K562 (cell line): ENCODE data around the gene DTWD2. TPM values are rescaled to one million over a fixed set of nuclear protein-coding genes. Genes with fewer than 3 reads are reported as not detected.

ENCODE experiments used
- ATAC-seq: fragments of 200-7000 bp; cut with Tn5 transposase; 3 replicates; pipeline ENCODE4 v1.9.1; 2020; ENCODE audit warnings: moderate library complexity
- BruUV-seq: library from RNA; stranded (reverse); fragments of 400-500 nt; replicated peaks from 2 replicates; lab custom pipeline; 2021; lab: Mats Ljungman, UMichigan
- CTCF ChIA-PET: fragments of 300-600 bp; formaldehyde crosslinking; extraction: SDS; loops from one replicate; lab custom pipeline; 2021; ENCODE audit warnings: low intra/inter-chr PET ratio; lab: Yijun Ruan, JAX
- POLR2A ChIA-PET: fragments of 300-600, 350-650 bp; sonication (Branson Sonifier 250); formaldehyde crosslinking; extraction: SDS; loops from one replicate; lab custom pipeline; 2021; ENCODE audit warnings: antibody characterized with exemption, inconsistent platforms; lab: Yijun Ruan, JAX
- DNase-seq, 4 experiments: peaks; one replicate each; pipeline versions ENCODE4 v3.0.0 to v3.0.0-alpha.2; 2011 to 2018; ENCODE audit warnings: low spot score in 3 of 4, mixed read lengths in 3 of 4; ENCODE audit errors: extremely low read depth in 1 of 4
- FAIRE-seq: peaks from 2 replicates; lab custom pipeline; 2011; peaks lifted over from hg19 to GRCh38; lab: Jason Lieb, UNC
- H2AFZ ChIP-seq: 2 replicates; pipeline ENCODE4 v1.6.0; 2011; ENCODE audit warnings: low read depth, low read length, control low read depth, inconsistent platforms
- H3K27ac ChIP-seq: fragments of 200-600 bp; 3 replicates; pipeline ENCODE4 v1.8.0; 2011; ENCODE audit warnings: low read depth, mild to moderate bottlenecking, control low read depth, inconsistent platforms, low read length, moderate library complexity, mixed read lengths; ENCODE audit errors: extremely low read depth
- H3K27me3 ChIP-seq, 2 experiments: fragments of 300-600 bp in 1 of 2; 2 replicates in 1 of 2; 3 replicates in 1 of 2; pipeline versions ENCODE4 v1.6.0 to v1.8.0; 2011; ENCODE audit warnings: inconsistent platforms in 2 of 2, low read length in 2 of 2, mild to moderate bottlenecking in 1 of 2, mixed read lengths in 1 of 2, moderate library complexity in 1 of 2; ENCODE audit not compliant: control insufficient read depth in 2 of 2, insufficient read depth in 2 of 2
- H3K36me3 ChIP-seq: fragments of 300-600 bp; 3 replicates; pipeline ENCODE4 v1.8.0; 2011; ENCODE audit warnings: mild to moderate bottlenecking, low read length, inconsistent platforms; ENCODE audit not compliant: control insufficient read depth, insufficient read depth
- H3K4me1 ChIP-seq, 2 experiments: fragments of 200-600 bp in 1 of 2; replicated peaks in 1 of 2; 2 replicates in 1 of 2; 3 replicates in 1 of 2; pipeline versions ENCODE4 v1.5.1 to v1.8.0; 2011; ENCODE audit warnings: inconsistent platforms in 2 of 2, low read length in 2 of 2, mild to moderate bottlenecking in 1 of 2, mixed read lengths in 1 of 2, moderate library complexity in 1 of 2; ENCODE audit not compliant: control insufficient read depth in 2 of 2, insufficient read depth in 2 of 2
- H3K4me2 ChIP-seq: 2 replicates; pipeline ENCODE4 v1.6.1; 2011; ENCODE audit warnings: low read length, control low read depth, inconsistent platforms, mixed read lengths; ENCODE audit not compliant: insufficient read depth
- H3K4me3 ChIP-seq: fragments of 200-600 bp; sonication (generic), shearing (Covaris generic); 2 replicates; pipeline ENCODE4 v1.5.1; 2016; ENCODE audit warnings: control low read depth, inconsistent platforms
- H3K79me2 ChIP-seq: fragments of 200-600 bp; 3 replicates; pipeline ENCODE4 v1.8.0; 2011; ENCODE audit warnings: low read length, inconsistent platforms; ENCODE audit not compliant: control insufficient read depth, insufficient read depth
- H3K9ac ChIP-seq, 2 experiments: 2 replicates each; pipeline versions ENCODE4 v1.6.0 to v1.6.1; 2011; ENCODE audit warnings: low read depth in 2 of 2, low read length in 2 of 2, control low read depth in 1 of 2, inconsistent platforms in 1 of 2, mild to moderate bottlenecking in 1 of 2, mixed read lengths in 1 of 2; ENCODE audit not compliant: insufficient read depth in 1 of 2
- H3K9me1 ChIP-seq: one replicate; pipeline ENCODE4 v1.6.0; 2011; ENCODE audit warnings: inconsistent platforms, mild to moderate bottlenecking, low read length, moderate library complexity; ENCODE audit not compliant: control insufficient read depth, insufficient read depth
- H3K9me3 ChIP-seq: replicated peaks from 2 replicates; pipeline ENCODE4 v1.5.1; 2011; ENCODE audit warnings: low read depth, low read length, inconsistent platforms; ENCODE audit not compliant: control insufficient read depth, insufficient read depth
- H4K20me1 ChIP-seq: replicated peaks from 2 replicates; pipeline ENCODE4 v1.6.1; 2011; ENCODE audit warnings: low read length, inconsistent platforms, mixed read lengths; ENCODE audit not compliant: control insufficient read depth, insufficient read depth
- C11orf30 ChIP-seq: fragments of 450-650 bp; IDR thresholded peaks from 2 replicates; pipeline ENCODE4 v1.6.1; 2016; ENCODE audit warnings: low read depth, mild to moderate bottlenecking
- CHD2 ChIP-seq: IDR thresholded peaks from 2 replicates; pipeline ENCODE4 v1.6.1; 2011; ENCODE audit warnings: low read depth, low read length
- ESRRA ChIP-seq: fragments of 450-650 bp; IDR thresholded peaks from 2 replicates; pipeline ENCODE4 v1.6.1; 2014; ENCODE audit warnings: low read depth, mild to moderate bottlenecking, moderate library complexity, borderline replicate concordance
- SREBF2 ChIP-seq: sonication (generic); formaldehyde crosslinking; IDR thresholded peaks from 2 replicates; pipeline ENCODE4 v1.4.0; 2020; ENCODE audit warnings: mild to moderate bottlenecking, missing genetic modification reagents
- TCF3 ChIP-seq: sonication (generic); formaldehyde crosslinking; IDR thresholded peaks from 2 replicates; pipeline ENCODE4 v1.4.0; 2020; ENCODE audit warnings: mild to moderate bottlenecking, missing genetic modification reagents
- ZBTB5 ChIP-seq: fragments of 450-650 bp; IDR thresholded peaks from 2 replicates; pipeline ENCODE4 v1.6.1; 2017; ENCODE audit warnings: antibody characterized with exemption
- ZNF316 ChIP-seq: fragments of 450-650 bp; IDR thresholded peaks from 2 replicates; pipeline ENCODE4 v1.6.1; 2016
- ZNF764 ChIP-seq: fragments of 250-450 bp; sonication (Bioruptor Pico); IDR thresholded peaks from 2 replicates; pipeline ENCODE4 v1.4.0; 2020; ENCODE audit warnings: low read depth, mild to moderate bottlenecking, moderate library complexity
- WGBS: fragments of 100-300 bp; shearing (Covaris generic); methylation state at CpG from one replicate; pipeline ENCODE4 v1.1.6; 2016; ENCODE audit warnings: low coverage, mixed read lengths; ENCODE audit not compliant: insufficient coverage; ENCODE audit errors: missing lambda C conversion rate; 5-methylcytosine and 5-hydroxymethylcytosine counted together
- in situ Hi-C: fragments of 300-500 bp; cut with MboI; formaldehyde crosslinking; loops from 4 replicates; pipeline ENCODE4 v1.15.0; 2018; ENCODE audit warnings: inconsistent platforms, mixed read lengths
- intact Hi-C: fragments of 100-400 bp; cut with micrococcal nuclease; formaldehyde crosslinking; loops from 2 replicates; pipeline ENCODE4 v1.14.2; 2022
- polyA plus RNA-seq, 8 experiments: library from polyadenylated mRNA; depleted of rRNA in 4 of 8; stranded (reverse) in 5 of 8; unstranded in 3 of 8; fragments of >200 nt; fragmentation: Nextera tagmentation in 2 of 8; fragmentation: Illumina TruSeq in 1 of 8; extraction: Ambion mirVana in 2 of 8; extraction: Trizol in 1 of 8; gene quantifications; 2 replicates each; pipeline versions ENCODE4 v1.2.1 to v1.2.3, GENCODE V29; 2011 to 2014; ENCODE audit warnings: inconsistent platforms in 1 of 8, missing spikeins in 1 of 8
- total RNA-seq, 7 experiments: library from RNA; depleted of rRNA in 6 of 7; stranded (reverse); fragments of >200 nt in 6 of 7; fragmentation: Illumina TruSeq in 2 of 7; extraction: Trizol in 2 of 7; gene quantifications; 2 replicates each; pipeline versions ENCODE4 v1.2.1 to v1.2.3, GENCODE V29; 2011 to 2021; ENCODE audit warnings: low replicate concordance in 1 of 7
- TF ChIP-seq, protein P1 (sequence below): fragments of 250-450 bp; sonication (Bioruptor Pico); IDR thresholded peaks from 2 replicates; pipeline ENCODE4 v1.8.0; 2021; ENCODE audit warnings: mild to moderate bottlenecking, moderate library complexity

Gene DTWD2
- total and polyA plus RNA-seq, 9 of the 15 experiments (the other 6 are each of a cell fraction or from before 2014, with no cell fraction given) = 0.99 to 10.8 (median 4.1) TPM

DNA sequence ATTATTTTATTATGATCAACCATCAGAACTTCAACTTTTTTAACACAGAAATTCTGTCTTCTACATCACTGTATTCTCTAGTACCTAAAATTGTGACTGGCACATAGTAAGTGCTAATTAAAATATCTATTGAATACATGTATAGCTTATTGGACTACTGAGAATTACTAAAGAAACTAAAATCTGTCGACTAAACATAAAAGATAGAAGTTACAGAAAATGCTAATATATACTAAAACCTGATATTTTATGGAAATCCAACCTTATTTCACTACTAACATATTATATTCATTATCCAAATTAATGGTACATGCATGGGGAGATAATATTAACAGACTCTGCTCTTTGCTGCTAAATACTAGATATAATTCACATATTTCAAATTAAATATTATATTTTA, 153.6 kb downstream of the DTWD2 start:
- WGBS = 4% methylated on average over 1 of the region's 1 CpG
- H3K4me3 ChIP-seq = no peak overlapping the region
- CTCF ChIA-PET = no interaction called here

More for the DNA sequence above, 153.6 kb downstream of the DTWD2 start:
- intact Hi-C loops = no loop called here
- Histone ChIP-seq H3K9me1 (no peaks in the 10 kb centered on the region), H3K27me3 (no peaks in the 10 kb centered on the region), H3K9ac (no peak overlapping the region), H3K4me2 (no peak overlapping the region), H3K9me3 (no peaks in the 10 kb centered on the region), H3K4me1 (no peaks in the 10 kb centered on the region), H3K27ac (no peak overlapping the region), H2AFZ (no peak overlapping the region), H3K79me2 (no peaks in the 10 kb centered on the region), H4K20me1 (no peaks in the 10 kb centered on the region), H3K36me3 (no peaks in the 10 kb centered on the region)
- TF ChIP-seq ESRRA = no peak
- TF ChIP-seq, protein P1, sequence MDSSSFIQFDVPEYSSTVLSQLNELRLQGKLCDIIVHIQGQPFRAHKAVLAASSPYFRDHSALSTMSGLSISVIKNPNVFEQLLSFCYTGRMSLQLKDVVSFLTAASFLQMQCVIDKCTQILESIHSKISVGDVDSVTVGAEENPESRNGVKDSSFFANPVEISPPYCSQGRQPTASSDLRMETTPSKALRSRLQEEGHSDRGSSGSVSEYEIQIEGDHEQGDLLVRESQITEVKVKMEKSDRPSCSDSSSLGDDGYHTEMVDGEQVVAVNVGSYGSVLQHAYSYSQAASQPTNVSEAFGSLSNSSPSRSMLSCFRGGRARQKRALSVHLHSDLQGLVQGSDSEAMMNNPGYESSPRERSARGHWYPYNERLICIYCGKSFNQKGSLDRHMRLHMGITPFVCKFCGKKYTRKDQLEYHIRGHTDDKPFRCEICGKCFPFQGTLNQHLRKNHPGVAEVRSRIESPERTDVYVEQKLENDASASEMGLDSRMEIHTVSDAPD = no peak
- peak; percentile 65 for TF ChIP-seq ZNF316
- no peak for TF ChIP-seq TCF3 (CRISPR knock-in tag)
- peak; percentile 51; the same call in 1 of the 2 replicates for TF ChIP-seq C11orf30
- no peak for TF ChIP-seq ZBTB5
- no peak for TF ChIP-seq ZNF764
- TF ChIP-seq SREBF2 (CRISPR knock-in tag) = no peak
- TF ChIP-seq CHD2 = no peak
- DNase-seq (no peak), ATAC-seq (no peak), FAIRE-seq (no peak)
- POLR2A ChIA-PET = no interaction called here
- no TSS peak for BruUV-seq
- in situ Hi-C loops = no loop called here
